ENCODE data around the gene MAGEA8.
"Not testable (repeated sequence)": the region's sequence is repeated elsewhere in the genome, so short reads cannot be mapped to it uniquely, and the experiment has no call there.

MAGEA8 gene, protein sequence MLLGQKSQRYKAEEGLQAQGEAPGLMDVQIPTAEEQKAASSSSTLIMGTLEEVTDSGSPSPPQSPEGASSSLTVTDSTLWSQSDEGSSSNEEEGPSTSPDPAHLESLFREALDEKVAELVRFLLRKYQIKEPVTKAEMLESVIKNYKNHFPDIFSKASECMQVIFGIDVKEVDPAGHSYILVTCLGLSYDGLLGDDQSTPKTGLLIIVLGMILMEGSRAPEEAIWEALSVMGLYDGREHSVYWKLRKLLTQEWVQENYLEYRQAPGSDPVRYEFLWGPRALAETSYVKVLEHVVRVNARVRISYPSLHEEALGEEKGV

DNA sequence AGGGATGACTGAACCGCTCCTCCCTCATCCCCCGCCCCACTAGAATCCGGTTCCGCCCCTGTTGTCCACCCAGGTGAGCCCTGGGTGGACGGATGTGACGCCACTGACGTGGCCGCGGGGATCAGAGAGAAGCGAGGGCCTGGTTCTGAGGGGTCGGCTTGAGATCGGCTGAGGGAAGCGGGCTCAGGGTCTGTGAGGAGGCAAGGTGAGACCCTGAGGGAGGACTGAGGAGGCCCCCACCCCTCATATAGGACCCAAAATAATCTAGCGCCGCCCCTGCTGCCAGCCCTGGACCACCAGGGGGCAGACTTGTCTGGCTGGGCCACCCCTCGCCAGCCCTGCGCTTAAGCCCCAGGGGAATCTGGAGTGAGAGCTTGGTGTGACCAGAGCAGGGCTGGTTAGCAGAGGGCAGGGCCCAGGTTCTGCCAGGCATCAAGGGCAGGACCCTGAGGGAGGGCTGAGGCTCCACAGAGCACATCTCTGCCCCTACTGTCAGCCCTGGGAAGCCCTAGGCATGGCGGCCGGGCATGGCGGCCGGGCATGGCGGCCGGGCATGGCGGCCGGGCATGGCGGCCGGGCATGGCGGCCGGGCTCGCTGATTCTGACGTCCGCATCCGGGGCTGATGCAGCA lies at the start of gene MAGEA8:
MAGEA8 (plus strand) TSS at position 103 of the 631 bp plus-strand sequence. CDS start 3,090 bp downstream, outside the sequence.
- no peak for DNase-seq (ENCODE audit: low spot score)

DNA sequence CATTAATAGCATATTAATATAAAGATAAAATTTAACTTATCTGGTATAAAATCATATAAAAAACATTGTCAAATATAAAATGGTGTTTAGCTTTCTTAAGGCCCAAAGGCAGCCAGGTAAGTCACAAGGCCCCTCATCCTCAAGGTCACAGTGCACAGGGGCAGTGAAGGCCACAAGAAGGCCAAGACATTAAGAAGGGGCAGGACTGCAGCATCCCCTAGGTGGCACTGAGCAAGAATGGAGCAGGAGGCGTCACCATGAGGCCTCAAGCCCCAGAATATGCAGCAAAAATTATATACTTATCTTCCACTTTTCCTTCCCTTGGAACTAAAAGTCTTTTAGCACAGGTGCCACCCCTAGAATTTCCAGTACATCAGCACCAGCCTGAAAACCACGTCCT lies 49.5 kb upstream of the MAGEA8 start:
- DNase-seq (ENCODE audit: low spot score): no peak

DNA sequence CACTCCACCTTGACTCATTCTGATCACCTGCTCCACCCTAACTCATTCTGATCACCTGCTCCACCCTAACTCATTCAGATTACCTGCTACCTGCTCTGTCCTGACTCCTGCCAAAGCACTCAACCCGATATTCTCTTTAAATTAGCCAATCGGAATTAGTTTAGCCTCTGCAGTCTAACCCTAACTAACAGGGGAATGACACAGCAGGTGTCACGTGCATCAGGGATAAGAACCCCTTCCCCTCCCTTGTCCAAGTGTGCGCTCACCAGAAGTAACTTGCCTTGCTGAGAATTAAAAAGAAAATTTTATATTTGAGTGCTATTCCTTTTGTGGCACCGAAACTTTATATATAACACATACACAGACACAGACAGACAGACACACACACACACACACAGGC lies 44.3 kb upstream of the MAGEA8 start:
- DNase-seq (ENCODE audit: low spot score): not testable (repeated sequence)

DNA sequence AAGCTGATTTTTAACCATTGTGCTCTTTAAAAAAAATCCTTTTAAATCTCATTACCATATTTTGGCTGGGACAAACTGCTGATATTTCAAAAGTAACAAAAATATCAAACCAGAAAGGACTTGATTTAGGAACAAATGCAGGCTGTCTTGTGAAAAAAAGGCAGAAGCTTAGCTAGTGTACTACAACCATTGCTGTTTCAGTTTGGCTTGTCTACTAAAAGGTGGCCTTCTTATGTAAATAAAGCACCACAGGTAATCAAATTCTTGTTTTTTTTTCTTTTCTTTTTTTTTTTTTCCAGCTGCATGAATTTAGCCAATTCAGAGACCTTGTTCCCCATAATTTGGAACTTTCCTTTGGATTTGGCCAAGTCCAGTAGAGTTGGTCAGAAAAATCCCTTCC lies 43.8 kb upstream of the MAGEA8 start:
- DNase-seq (ENCODE audit: low spot score): no peak

DNA sequence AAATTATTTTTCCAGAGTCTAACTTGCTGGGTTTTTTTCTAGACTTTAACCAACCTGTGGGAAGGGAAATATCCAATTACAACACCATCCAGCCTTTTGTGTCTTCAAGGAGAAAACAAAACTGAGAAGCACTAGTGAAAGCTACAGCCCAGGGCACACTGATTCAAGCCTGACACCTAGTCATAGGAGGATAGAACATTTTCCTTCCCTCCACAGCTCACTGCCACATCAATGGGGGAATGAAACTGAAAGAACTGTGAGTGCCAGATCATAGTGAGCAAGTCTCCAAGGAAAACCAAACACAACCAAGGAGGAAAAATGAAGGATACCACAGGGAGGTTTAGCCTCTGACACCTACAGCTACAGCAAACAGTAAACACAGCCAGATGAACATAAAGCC lies 43.3 kb upstream of the MAGEA8 start:
- DNase-seq (ENCODE audit: low spot score): no peak

DNA sequence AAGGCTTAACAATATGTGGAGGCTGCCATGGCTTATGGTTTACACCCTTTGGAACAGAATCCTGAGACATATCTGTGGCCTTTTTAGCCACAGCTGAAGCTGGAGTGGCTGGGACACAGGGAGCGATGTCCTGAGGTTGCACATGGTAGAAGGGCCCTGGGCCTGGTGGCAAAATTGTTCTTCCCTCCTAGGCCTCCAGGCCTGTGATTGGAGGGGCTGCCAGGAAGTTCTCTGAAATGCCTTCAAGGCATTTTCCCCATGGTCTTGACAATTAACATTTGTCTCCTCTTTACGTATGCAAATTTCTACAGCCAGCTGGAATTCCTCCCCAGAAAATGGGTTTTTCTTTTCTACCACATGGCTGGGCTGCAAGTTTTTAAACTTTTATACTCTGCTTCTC lies 39.1 kb upstream of the MAGEA8 start:
- DNase-seq (ENCODE audit: low spot score): no peak

DNA sequence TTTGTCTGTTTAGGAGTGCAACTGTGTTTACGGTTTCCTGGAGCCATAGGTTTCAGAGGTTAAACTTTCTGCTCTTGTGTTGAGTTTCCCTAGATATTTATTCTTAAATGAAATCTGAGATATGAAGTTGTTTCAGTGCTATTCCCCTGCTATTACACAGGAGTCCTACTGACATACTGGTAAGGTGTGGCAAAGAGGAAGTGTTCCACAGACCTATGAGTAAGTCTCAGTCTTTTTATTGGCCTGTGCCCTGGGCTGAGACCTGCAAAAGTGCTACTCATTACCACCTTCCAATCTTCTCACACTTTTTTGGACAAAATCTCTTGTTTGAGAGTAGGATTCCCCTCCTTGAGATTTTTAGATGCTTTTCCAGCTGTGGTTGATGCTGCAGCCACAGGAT lies 35.6 kb upstream of the MAGEA8 start:
- DNase-seq (ENCODE audit: low spot score): no peak

DNA sequence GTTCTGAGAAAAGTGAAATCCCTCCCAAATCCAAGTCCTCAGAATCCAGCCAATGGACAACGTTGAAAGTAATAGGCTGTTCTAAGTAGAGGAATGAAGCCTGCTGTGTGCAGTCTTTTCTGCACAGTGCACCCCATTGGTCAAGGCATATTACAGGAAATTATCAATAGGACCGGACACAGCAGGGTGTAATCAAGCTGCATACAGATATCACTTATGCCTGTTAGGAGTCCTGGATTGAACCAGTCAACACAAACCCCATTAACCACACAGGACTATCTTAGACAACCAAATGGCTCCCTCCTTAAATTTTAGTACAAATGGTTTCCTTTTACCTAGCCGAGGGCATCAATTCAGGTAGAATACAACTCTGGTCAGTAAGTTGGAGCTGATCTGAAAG lies 34.2 kb upstream of the MAGEA8 start:
- no peak for DNase-seq (ENCODE audit: low spot score)

DNA sequence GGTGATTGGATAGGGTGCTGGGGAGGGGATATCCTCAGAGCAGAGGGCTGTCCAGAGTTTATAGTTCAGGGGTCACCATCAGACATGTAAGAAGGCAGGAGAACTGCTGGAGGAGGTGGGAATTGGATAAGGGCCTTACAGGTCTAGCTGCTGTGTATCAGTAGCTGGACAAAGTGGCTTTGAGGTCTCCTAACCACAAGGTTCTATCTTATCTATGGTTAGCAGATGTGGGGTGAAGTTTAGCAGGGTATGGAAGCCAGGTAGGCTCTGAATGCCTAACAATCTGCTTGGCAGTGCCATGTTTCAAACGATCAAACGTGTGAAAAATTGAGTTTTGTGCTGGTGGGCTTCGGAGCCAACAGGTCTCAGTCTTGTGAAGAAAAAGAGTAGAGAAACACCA lies 32.1 kb upstream of the MAGEA8 start:
- DNase-seq (ENCODE audit: low spot score): no peak

DNA sequence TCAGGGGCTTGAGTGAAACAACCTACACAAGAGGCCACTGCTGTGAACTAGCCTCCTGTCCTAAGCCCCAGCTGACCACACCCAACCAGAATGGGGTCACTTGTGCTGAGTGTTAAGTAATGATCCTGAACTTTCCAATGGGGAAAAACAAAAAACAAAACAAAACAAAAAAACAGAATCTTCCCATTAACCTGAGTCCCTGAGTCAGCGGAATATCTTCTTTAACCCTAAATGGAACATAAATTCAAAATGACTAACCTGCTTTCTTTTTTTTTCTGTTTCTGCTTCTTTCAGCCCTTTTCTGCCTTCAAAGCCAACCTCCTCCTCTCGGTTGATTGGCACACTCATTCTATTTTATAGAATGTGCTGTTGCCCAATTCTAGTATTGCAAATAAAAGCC lies 31.2 kb upstream of the MAGEA8 start:
- DNase-seq (ENCODE audit: low spot score): no peak

DNA sequence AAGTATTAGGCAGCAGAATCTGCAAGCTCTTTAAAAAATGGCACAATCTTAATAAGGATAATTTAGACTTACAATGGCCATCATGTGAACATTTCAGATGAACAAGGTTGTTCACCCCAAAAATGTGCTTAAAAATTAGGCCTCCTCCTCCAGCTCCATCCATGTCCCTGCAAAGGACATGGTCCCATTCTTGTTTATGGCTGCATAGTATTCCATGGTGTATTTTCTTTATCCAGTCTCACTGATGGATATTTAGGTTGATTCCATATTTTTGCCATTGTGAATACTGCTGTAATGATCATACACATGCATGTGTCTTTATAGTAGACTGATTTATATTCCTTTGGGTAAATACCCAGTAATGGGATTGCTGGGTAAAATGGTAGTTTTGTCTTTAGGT lies 29.1 kb upstream of the MAGEA8 start:
- no peak for DNase-seq (ENCODE audit: low spot score)

DNA sequence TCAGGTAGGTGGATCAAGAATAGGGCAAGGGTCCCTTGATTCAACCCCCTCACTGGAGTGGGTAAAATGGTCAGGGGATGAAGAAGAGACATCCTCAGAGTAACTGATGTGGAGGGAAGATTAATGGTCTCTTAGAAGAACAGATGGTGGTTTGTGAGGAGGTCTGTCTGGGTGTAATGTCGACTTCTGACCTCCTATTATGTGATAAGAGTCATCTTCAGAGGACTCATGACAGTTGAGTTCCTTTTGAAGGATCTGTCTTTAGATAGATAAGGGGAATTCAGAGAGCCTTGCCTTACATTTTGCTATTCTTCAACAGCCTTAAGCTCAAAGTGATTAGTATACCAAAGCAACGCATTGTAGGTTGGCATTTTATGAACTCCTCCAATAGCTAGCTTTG lies 27.1 kb upstream of the MAGEA8 start:
- DNase-seq (ENCODE audit: low spot score): no peak

DNA sequence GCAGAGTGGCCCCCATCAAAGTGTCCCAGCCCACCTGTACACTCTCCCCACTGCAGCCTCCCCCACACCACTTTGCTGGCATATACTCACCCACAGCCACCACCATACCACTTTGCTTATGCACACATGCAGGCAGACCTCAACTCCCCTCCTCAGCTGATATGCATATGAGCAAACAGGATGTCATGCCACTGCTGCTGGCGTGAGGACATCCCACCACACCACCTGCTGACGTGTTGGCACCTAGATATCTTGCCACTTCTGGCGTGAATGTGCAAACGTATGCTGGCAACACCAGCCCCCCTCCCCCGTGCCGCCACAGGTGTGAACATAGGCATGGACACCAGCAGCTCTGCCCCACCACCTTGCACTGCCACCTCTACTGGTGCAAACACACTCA lies 22.4 kb upstream of the MAGEA8 start:
- no peak for DNase-seq (ENCODE audit: low spot score)

DNA sequence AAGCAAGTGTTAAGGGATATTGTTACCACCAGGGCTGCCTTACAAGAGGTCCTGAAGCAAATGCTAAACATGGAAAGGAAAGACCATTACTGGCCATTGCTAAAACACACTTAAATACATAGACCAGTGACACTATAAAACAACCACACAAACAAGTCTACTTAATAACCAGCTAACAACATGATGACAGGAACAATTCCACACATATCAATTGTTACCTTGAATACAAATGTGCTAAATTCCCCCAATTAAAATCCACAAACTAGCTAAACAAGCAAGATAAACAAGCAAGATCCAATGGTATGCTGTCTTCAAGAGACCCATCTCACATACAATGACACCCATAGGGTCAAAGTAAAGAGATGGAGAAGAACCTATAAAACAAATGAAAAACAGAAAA lies 20.5 kb upstream of the MAGEA8 start:
- no peak for DNase-seq (ENCODE audit: low spot score)

DNA sequence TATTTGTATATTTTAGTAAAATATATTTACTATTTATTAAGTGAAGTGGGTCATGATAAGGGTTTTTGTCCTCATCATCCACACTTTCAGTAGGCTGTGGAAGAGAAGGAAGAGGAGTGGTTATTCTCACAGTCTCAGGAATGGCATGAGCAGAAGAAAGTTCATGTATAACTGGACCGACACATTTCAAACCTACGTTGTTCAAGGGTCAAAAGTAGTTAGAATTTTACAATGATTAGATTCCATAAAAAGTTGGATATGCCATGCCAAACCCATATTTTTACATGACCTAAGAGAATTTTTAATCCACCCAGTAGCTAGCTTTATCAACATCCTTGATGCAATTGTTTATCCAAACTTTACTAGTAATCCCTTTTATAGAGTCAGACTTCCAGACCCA lies 15.6 kb upstream of the MAGEA8 start:
- no peak for DNase-seq (ENCODE audit: low spot score)

DNA sequence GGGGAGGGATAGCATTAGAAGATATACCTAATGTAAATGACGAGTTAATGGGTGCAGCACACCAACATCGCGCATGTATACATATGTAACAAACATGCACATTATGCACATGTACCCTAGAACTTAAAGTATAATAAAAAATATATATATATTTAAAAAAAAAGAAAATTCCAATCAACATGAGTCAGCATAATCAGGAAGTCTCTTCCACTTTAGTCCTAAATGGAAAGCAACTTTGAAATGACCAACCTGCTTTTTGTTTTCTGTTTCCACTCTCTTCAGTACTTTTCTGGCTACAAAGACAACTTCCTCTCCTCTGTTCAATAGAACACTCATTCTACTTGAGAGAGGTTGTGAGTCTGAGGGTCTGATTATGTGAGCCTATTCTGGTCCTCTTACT lies 13.5 kb upstream of the MAGEA8 start:
- no peak for DNase-seq (ENCODE audit: low spot score)

DNA sequence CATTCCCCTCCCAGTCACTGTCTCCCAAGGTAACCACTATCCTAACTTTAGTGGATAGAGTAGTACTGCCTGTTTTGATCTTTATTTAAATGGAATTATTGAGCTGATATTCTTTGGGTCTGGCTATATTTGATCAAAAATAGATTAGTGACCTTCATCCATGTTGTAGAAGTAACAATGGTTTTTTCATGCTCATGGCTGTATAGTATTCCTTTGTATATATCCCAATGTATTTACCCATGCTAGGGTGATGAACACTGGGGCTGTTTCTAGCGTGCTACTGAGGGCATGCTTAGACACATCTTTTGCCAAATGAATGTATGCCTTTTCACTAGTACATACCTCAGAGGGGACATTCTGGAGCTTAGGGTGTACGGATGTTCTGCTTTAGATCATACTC lies 10.1 kb upstream of the MAGEA8 start:
- DNase-seq (ENCODE audit: low spot score): no peak

DNA sequence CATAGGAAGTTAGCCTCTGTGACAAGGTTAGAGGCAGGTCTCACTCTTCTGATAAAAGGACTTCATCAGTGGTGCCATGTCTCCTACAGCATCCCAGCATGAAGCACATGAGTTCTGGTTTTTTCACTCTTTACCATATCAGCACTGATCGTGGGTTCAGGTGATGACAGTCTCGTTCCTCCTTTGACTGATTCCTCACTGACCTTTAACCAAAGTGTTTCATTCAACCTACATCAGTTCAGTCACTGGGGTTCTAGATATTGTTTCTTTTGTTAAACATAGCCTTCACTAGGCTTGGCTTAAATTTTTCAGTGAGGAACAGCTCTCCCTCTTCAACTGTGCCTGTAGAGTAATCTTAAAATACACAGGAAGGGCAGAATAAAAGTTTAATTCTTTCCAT lies 9.6 kb upstream of the MAGEA8 start:
- no peak for DNase-seq (ENCODE audit: low spot score)

DNA sequence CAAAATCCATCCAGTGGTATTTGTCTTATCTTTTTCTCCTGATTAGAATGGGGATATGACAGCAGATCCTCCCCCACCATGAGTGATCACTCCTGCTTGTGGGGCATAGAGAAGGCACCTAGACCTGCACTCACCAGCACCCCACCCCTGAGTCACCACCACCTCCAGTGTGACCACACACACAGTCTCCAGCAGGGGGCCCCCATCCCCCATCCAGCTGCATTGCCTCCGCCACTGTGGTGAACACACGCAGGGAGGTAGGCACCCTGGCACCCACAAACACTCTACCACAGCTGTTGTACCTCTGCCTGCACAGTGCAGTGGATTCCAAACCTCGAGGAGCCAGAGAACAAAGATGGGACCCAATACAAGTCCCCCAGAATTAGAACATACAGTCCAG lies 9.0 kb upstream of the MAGEA8 start:
- peak; percentile 27 for DNase-seq (ENCODE audit: low spot score)

DNA sequence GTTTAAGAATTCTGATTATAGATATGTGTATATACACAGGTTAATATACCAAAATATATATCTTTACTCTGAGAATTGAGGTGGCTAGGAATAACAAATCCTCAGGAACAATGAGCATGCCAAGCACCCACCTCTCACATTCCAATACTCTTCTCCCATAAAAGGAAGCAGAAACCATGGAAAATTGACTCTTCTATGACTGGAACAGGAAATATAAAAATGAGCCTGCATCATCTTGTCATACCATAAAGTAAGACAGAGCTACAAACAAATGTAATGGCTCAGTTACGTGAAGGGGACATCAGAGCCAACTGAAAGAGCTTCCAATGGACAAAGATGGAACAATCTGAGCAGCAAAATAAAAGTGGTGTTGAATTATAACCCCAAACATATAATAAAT lies 3.8 kb upstream of the MAGEA8 start:
- no peak for DNase-seq (ENCODE audit: low spot score)

DNA sequence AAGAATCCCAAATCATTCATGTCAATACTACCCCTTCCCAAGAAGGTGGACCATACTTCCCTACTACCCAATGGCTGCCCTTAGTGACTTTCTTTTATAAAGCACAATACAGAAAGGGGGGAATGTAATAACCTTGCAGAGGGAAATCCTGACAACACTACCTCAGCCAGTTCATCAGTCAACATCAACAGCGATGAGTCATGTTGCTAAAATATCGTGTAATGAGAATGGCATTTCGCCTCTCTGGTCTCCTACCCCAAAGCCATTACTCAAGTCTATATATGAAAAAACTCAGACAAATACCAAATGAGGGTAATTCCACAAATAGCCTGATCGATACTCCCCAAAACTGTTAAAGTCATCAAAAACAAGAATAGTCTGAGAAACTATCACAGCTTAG lies 3.3 kb upstream of the MAGEA8 start:
- DNase-seq (ENCODE audit: low spot score): peak; percentile 39

DNA sequence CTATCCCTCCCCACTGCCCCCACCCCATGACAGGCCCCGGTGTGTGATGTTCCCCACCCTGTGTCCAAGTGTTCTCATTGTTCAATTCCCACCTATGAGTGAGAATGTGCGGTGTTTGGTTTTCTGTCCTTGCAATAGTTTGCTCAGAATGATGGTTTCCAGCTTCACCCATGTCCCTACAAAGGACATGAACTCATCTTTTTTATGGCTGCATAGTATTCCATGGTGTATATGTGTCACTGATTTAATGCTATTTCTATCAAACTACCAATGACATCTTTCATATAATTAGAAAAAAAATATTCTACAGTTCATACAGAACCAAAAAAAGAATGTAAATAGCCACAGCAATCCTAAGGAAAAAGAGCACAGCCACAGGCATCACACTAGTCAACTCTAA lies 9.8 kb downstream of the MAGEA8 start:
- DNase-seq (ENCODE audit: low spot score): not testable (repeated sequence)

DNA sequence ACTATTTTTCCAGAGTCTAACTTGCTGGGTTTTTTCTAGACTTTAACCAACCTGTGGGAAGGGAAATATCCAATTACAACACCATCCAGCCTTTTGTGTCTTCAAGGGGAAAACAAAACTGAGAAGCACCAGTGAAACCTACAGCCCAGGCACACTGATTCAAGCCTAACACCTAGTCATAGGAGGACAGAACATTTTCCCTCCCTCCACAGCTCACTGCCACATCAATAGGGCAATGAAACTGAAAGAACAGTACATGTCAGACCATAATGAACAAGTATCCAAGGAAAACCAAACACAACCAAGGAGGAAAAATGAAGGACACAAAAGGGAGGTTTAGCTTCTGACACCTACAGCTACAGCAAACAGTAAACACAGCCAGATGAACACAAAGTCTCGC lies 17.6 kb downstream of the MAGEA8 start:
- DNase-seq (ENCODE audit: low spot score): no peak

Measured in SW480 (cell line).